Activated naive CD4-positive, alpha-beta T cell treated with anti-CD3 and anti-CD28 coated beads, Interleukin-2, amount 50 U/mL, for 24 hours (primary cell): ENCODE data around the gene BCL2A1.

Experiments used
- H3K27ac Mint-ChIP-seq: one replicate; pipeline ENCODE4 v1.8.0; 2021; ENCODE audit warnings: mild to moderate bottlenecking, mixed read lengths
- H3K27me3 Mint-ChIP-seq: one replicate; pipeline ENCODE4 v1.8.0; 2021; ENCODE audit warnings: mixed read lengths
- H3K36me3 Mint-ChIP-seq: one replicate; pipeline ENCODE4 v1.8.0; 2021; ENCODE audit warnings: mixed read lengths
- H3K4me1 Mint-ChIP-seq: one replicate; pipeline ENCODE4 v1.8.0; 2021; ENCODE audit warnings: mixed read lengths
- H3K4me3 Mint-ChIP-seq: one replicate; pipeline ENCODE4 v1.8.0; 2021; ENCODE audit warnings: mild to moderate bottlenecking, mixed read lengths
- H3K9me3 Mint-ChIP-seq: one replicate; pipeline ENCODE4 v1.8.0; 2021; ENCODE audit warnings: mixed read lengths

The BCL2A1 gene

GRCh38 chr15:80002267-80002666, 31.3 kb upstream of the BCL2A1 start:
- Mint-ChIP-seq H3K4me1 (no peaks in the 10 kb centered on the region), H3K27me3 (no peaks in the 10 kb centered on the region), H3K9me3 (no peaks in the 10 kb centered on the region), H3K36me3 (no peaks in the 10 kb centered on the region), H3K27ac (no peak overlapping the region), H3K4me3 (no peak overlapping the region)

GRCh38 chr15:79994615-79995014, 23.6 kb upstream of the BCL2A1 start:
- H3K9me3 Mint-ChIP-seq = no peaks in the 10 kb centered on the region
- no peak overlapping the region for H3K4me3 Mint-ChIP-seq
- H3K4me1 Mint-ChIP-seq = peaks cover 5% of the 10 kb centered on the region
- peak overlapping the region; percentile 52 for H3K27ac Mint-ChIP-seq
- no peaks in the 10 kb centered on the region for H3K36me3 Mint-ChIP-seq
- H3K27me3 Mint-ChIP-seq = no peaks in the 10 kb centered on the region

- H3K36me3 Mint-ChIP-seq = no peaks in the 10 kb centered on the region
- H3K4me1 Mint-ChIP-seq = peaks cover 5% of the 10 kb centered on the region
- H3K27ac Mint-ChIP-seq = no peak overlapping the region
- no peak overlapping the region for H3K4me3 Mint-ChIP-seq
- H3K9me3 Mint-ChIP-seq = no peaks in the 10 kb centered on the region
- no peaks in the 10 kb centered on the region for H3K27me3 Mint-ChIP-seq
These were observed 20.8 kb upstream of the BCL2A1 start for GRCh38 chr15:79991826-79992225.

- H3K9me3 Mint-ChIP-seq = no peaks in the 10 kb centered on the region
These were observed 20.0 kb upstream of the BCL2A1 start for GRCh38 chr15:79990997-79991334.

GRCh38 chr15:79990280-79990996, 19.4 kb upstream of the BCL2A1 start:
- Mint-ChIP-seq H3K4me1 (peaks cover 5% of the 10 kb centered on the region), H3K36me3 (no peaks in the 10 kb centered on the region), H3K27ac (no peak overlapping the region), H3K4me3 (no peak overlapping the region), H3K9me3 (no peaks in the 10 kb centered on the region), H3K27me3 (no peaks in the 10 kb centered on the region)

More at GRCh38 chr15:79990997-79991334, 20.0 kb upstream of the BCL2A1 start:
- H3K36me3 Mint-ChIP-seq = no peaks in the 10 kb centered on the region
- no peak overlapping the region for H3K27ac Mint-ChIP-seq
- no peaks in the 10 kb centered on the region for H3K27me3 Mint-ChIP-seq
- H3K4me1 Mint-ChIP-seq = peaks cover 5% of the 10 kb centered on the region
- H3K4me3 Mint-ChIP-seq = no peak overlapping the region

GRCh38 chr15:79989682-79990081, 18.7 kb upstream of the BCL2A1 start:
- Mint-ChIP-seq H3K4me3 (no peak overlapping the region), H3K9me3 (no peaks in the 10 kb centered on the region)

GRCh38 chr15:79989183-79989582, 18.2 kb upstream of the BCL2A1 start:
- H3K27ac Mint-ChIP-seq = no peak overlapping the region
- no peaks in the 10 kb centered on the region for H3K36me3 Mint-ChIP-seq
- H3K9me3 Mint-ChIP-seq = no peaks in the 10 kb centered on the region

More at GRCh38 chr15:79989682-79990081, 18.7 kb upstream of the BCL2A1 start:
- Mint-ChIP-seq H3K27ac (peak overlapping the region; percentile 14), H3K36me3 (no peaks in the 10 kb centered on the region), H3K27me3 (no peaks in the 10 kb centered on the region), H3K4me1 (peaks cover 5% of the 10 kb centered on the region)

GRCh38 chr15:79988448-79989117, 17.6 kb upstream of the BCL2A1 start:
- Mint-ChIP-seq H3K27ac (no peak overlapping the region), H3K36me3 (no peaks in the 10 kb centered on the region), H3K4me3 (no peak overlapping the region), H3K27me3 (no peaks in the 10 kb centered on the region), H3K4me1 (peaks cover 4% of the 10 kb centered on the region), H3K9me3 (no peaks in the 10 kb centered on the region)

More at GRCh38 chr15:79989183-79989582, 18.2 kb upstream of the BCL2A1 start:
- H3K4me3 Mint-ChIP-seq = no peak overlapping the region
- no peaks in the 10 kb centered on the region for H3K27me3 Mint-ChIP-seq
- peaks cover 5% of the 10 kb centered on the region for H3K4me1 Mint-ChIP-seq

GRCh38 chr15:79987969-79988368, 17.0 kb upstream of the BCL2A1 start:
- H3K9me3 Mint-ChIP-seq = no peaks in the 10 kb centered on the region
- H3K4me3 Mint-ChIP-seq = no peak overlapping the region
- H3K27ac Mint-ChIP-seq = no peak overlapping the region
- no peaks in the 10 kb centered on the region for H3K27me3 Mint-ChIP-seq
- H3K4me1 Mint-ChIP-seq = no peaks in the 10 kb centered on the region
- no peaks in the 10 kb centered on the region for H3K36me3 Mint-ChIP-seq

- Mint-ChIP-seq H3K9me3 (no peaks in the 10 kb centered on the region), H3K27me3 (no peaks in the 10 kb centered on the region), H3K27ac (no peak overlapping the region), H3K36me3 (no peaks in the 10 kb centered on the region), H3K4me3 (no peak overlapping the region), H3K4me1 (no peaks in the 10 kb centered on the region)
These were observed 16.6 kb upstream of the BCL2A1 start for GRCh38 chr15:79987569-79987955.

GRCh38 chr15:79981831-79982455, 10.9 kb upstream of the BCL2A1 start:
- H3K9me3 Mint-ChIP-seq = no peaks in the 10 kb centered on the region
- H3K27ac Mint-ChIP-seq = no peak overlapping the region
- H3K4me3 Mint-ChIP-seq = no peak overlapping the region
- no peaks in the 10 kb centered on the region for H3K36me3 Mint-ChIP-seq
- peaks cover 24% of the 10 kb centered on the region for H3K4me1 Mint-ChIP-seq
- no peaks in the 10 kb centered on the region for H3K27me3 Mint-ChIP-seq

- H3K9me3 Mint-ChIP-seq = no peaks in the 10 kb centered on the region
- peak overlapping the region; percentile 78 for H3K4me3 Mint-ChIP-seq
- peak overlapping the region; percentile 96 for H3K27ac Mint-ChIP-seq
- H3K36me3 Mint-ChIP-seq = no peaks in the 10 kb centered on the region
- H3K27me3 Mint-ChIP-seq = no peaks in the 10 kb centered on the region
- peaks cover 26% of the 10 kb centered on the region for H3K4me1 Mint-ChIP-seq
These were observed 7.9 kb upstream of the BCL2A1 start for GRCh38 chr15:79978655-79979514.

GRCh38 chr15:79978260-79978654, 7.3 kb upstream of the BCL2A1 start:
- Mint-ChIP-seq H3K4me3 (peak overlapping the region; percentile 78), H3K4me1 (peaks cover 32% of the 10 kb centered on the region), H3K36me3 (no peaks in the 10 kb centered on the region), H3K27ac (peak overlapping the region; percentile 96), H3K27me3 (no peaks in the 10 kb centered on the region), H3K9me3 (no peaks in the 10 kb centered on the region)

GRCh38 chr15:79977431-79978054, 6.5 kb upstream of the BCL2A1 start:
- Mint-ChIP-seq H3K36me3 (no peaks in the 10 kb centered on the region), H3K27ac (peak overlapping the region; percentile 55), H3K4me3 (no peak overlapping the region), H3K27me3 (no peaks in the 10 kb centered on the region), H3K4me1 (peaks cover 39% of the 10 kb centered on the region), H3K9me3 (no peaks in the 10 kb centered on the region)
